Measurements from ENCODE around the gene EXOC2.

Gene EXOC2

DNA sequence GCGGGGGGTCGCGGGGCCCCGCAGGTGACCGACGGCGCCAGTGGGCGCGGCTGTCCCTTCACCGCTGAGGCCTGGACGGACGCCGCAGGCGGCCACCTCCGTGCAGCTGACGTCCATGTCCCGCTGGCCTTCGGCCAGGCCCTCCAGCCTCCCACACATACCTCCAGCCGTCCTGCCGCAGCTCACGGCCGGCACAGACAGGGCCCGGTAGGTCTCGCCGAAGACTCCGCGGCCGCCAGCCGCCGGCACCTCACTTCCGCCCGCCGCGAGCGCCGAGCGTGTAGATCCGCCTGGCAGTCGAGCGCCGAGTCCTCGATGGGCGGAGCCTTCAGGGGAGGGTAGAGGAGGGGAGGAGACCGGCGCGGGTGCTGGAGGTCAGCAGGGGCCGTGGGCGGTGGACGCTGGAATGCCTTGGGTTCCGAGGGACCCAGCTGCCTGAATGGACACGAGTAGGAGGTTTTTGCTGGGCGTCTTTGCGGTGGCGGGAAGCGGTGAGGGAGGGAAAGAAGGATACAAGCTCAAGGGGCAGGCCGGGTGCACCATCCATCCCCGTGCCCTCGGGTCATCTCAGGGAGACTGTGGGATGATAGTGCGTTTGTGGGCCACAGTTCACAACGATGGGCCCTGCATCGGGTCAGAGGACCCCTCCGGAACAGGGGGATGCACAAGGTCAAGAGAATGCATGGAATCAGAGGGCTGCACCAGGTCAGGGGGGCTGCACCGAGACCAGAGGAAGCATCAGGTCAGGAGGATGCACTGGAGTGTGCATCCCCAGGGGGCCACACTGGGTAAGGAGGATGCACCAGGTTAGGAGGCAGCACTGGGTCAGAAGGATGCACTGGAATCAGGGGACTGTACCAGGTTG is at the start of gene EXOC2:
Gene EXOC2, minus strand, starts transcription at position 282 of the 865 bp plus-strand sequence. CDS start 55,321 bp downstream, outside the sequence.
- intact Hi-C loops (cut with DNase I): no loop called here
- peak; percentile 73 to 94 (median 88) for DNase-seq

- intact Hi-C loops (cut with DNase I): no loop called here
- no peak for DNase-seq
Observed at GRCh38 chr6:741410-742339, 48.7 kb upstream of the EXOC2 start.

- DNase-seq: no peak
- intact Hi-C loops (cut with DNase I): no loop called here
Observed at GRCh38 chr6:736657-737446, 43.9 kb upstream of the EXOC2 start.

DNA sequence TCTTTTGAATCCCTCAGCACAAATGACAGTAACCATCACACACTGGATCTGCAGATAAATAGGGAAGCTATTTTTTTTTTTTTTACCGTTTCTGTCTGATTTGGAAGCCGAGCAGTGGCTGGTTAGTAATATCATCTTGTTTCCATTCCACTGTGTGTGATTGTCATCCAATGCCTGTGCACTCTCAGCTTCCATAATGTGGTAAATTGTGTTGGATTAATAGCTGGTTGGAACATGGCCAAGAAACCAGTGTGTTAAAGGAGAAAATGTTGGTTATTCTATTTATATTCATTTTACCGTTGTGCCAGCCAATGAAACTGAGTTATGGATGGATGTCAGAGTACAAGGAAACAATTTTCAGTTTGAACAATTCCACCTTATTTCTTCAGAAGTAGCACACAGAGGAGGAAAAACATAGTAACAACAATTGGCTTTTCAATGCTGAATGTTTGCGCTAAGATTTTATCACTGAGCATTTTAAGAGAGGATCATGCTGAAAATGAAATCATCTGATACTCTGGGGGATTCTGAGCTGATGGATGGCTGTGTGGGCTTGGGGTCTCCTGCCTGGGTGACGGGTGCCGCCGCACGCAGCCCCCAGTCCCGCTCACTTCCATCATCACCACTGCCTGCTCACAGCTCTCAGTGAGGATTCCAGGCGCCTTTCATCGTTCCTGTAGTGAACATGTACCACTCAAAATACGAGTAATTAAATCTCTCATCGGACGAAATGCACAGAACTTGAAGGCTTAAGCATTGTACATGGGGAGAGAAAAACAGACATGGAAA is 40.7 kb upstream of the EXOC2 start:
- no peak for DNase-seq
- intact Hi-C loops (cut with DNase I): no loop called here

DNA sequence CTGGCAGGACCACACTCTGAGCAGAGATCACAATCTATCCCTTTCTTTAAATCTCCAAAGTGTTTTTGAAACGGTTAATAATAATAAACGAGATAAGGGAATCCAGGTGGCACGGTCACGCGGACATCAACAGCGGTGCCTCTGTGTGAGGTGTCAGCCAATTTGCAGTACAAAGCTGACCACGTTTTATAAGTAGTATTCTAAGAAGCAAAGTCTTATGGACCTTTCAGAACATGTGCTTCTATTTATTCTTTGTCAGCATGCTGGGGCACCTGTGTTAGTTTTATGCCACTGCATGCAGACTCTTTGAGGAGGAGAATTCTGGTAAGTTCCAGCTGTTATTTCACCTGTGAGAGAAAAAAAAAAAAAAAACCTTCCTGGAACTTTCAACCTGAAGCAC is 39.0 kb upstream of the EXOC2 start:
- intact Hi-C loops (cut with DNase I): no loop called here
- DNase-seq: no peak

- DNase-seq: no peak
- intact Hi-C loops (cut with DNase I): no loop called here
Observed at GRCh38 chr6:729606-730320, 36.8 kb upstream of the EXOC2 start.

DNA sequence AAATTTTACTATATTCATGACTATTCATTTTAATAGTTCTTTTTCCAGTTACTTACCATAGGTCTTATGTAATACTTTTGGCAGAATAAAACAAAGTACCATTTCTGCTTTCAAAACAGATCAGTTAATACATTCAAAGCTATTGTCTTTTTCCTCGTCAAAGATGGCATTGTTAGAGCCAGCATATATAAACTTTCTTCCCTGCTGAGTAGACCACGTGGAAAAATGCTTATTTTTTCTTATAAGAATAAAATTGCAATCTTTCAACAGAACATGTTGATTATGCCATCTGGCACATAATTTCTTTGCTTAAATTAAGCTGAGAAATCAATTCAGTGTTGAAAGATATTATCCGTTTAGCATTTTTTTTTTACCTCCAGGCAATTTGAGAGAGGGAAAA is 34.9 kb upstream of the EXOC2 start:
- intact Hi-C loops (cut with DNase I): no loop called here
- DNase-seq: no peak

DNA sequence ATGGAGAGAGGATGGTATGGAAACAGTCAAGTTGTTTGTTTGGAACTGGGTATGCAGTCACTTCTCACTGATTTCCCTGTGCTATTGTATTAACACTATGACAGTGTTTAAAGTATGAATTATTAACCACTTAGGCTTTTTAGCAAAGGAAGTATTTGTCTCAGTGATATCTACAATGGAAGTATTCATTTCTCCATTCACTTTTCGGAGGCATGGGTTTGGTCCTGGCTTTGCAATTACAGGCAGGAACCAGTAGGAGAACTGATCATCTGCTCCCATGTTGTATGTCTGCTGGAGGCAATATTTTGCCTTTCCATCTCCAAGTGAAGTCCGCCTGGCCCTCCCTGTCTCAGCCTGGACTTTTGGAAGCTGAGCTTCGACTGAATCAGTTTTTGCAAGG is 30.6 kb upstream of the EXOC2 start:
- intact Hi-C loops (cut with DNase I): no loop called here
- no peak for DNase-seq

- no peak for DNase-seq
- intact Hi-C loops (cut with DNase I): no loop called here
Observed at GRCh38 chr6:722608-723007, 29.7 kb upstream of the EXOC2 start.

GRCh38 chr6:722077-722524 is 29.2 kb upstream of the EXOC2 start:
- intact Hi-C loops (cut with DNase I): no loop called here

GRCh38 chr6:718345-718744 is 25.4 kb upstream of the EXOC2 start:
- no peak for DNase-seq
- intact Hi-C loops (cut with DNase I): no loop called here

More at GRCh38 chr6:722077-722524, 29.2 kb upstream of the EXOC2 start:
- peak; percentile 55 to 92 (median 76) for DNase-seq

- no peak for DNase-seq
- intact Hi-C loops (cut with DNase I): no loop called here
Observed at GRCh38 chr6:717135-717534, 24.2 kb upstream of the EXOC2 start.

- no peak for DNase-seq
- intact Hi-C loops (cut with DNase I): no loop called here
Observed at GRCh38 chr6:715709-716491, 23.0 kb upstream of the EXOC2 start.

DNA sequence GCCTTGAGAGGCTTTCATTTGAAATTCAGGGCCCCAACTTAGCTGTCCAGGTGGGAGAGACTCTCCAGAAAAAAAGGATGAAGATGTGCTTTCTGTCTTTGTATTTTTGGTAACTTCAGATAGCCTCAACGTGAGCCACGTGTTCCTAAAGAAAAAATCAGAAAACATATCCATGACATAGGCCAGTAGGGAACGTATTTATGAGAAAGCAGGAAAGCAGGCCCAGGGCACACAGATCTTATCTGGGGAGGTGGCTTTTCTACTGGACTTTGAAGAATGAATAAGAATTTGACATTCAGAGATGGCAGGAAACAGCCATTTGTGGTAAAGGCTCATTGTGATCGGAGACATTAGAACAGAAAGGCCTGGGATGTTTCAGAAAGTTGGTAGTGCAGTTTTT is 21.2 kb upstream of the EXOC2 start:
- intact Hi-C loops (cut with DNase I): no loop called here
- DNase-seq: no peak

GRCh38 chr6:713351-713750 is 20.4 kb upstream of the EXOC2 start:
- intact Hi-C loops (cut with DNase I): no loop called here

DNA sequence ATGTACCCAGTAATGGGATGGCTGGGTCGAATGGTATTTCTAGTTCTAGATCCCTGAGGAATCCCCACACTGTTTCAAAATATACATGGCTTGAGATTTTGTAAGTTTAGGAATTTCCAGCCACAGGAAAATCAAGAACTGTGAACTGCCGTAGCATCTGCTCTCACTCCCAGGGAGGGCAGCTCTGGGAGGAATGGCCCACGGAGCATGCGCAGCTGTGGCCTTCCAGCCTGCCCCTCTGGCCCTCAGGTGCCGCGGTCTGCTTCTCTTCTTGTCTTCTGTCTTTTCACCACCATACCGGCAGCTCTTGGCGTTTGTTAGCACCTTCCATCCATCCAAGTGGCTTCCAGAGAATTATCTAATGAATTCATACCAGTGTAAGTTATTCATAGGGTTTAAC is 19.9 kb upstream of the EXOC2 start:
- intact Hi-C loops (cut with DNase I): no loop called here
- no peak for DNase-seq

More at GRCh38 chr6:713351-713750, 20.4 kb upstream of the EXOC2 start:
- no peak for DNase-seq

DNA sequence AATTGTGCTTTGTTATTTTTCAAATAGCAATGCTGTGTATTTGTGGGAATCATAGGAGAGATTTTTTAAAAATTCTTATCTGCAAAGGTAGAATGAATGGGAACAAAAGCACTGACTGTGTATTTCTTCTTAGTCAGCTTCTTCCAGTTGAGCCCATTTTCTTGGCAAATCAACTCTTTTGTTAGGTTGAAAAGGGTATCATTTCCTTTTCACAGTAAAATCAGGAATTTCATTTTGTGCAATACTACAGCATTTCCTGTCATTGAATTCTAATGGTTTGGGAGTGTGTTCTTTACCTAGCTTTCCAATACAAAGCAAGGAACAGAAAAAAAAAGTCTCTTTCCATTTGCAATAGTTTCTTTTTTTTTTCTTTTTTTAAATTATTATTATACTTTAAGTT is 19.0 kb upstream of the EXOC2 start:
- intact Hi-C loops (cut with DNase I): no loop called here
- no peak for DNase-seq
